OCI-LY3 (cell line): Measurements from ENCODE around the gene GJD4.

ENCODE experiments used
- H2AFZ ChIP-seq: fragments of 200-600, 300-600 bp; shearing (Covaris generic); 2 replicates; pipeline ENCODE4 v1.6.0; 2014; ENCODE audit warnings: antibody characterized with exemption, low read depth, low read length
- H3K27ac ChIP-seq: fragments of 200-600, 300-600 bp; sonication (generic); 2 replicates; pipeline ENCODE4 v1.5.1; 2014; ENCODE audit warnings: mild to moderate bottlenecking, low read length, moderate library complexity, mixed read lengths
- H3K27me3 ChIP-seq: fragments of 200-600, 300-600 bp; sonication (generic); 2 replicates; pipeline ENCODE4 v1.6.1; 2014; ENCODE audit warnings: low read depth, low read length, mixed read lengths
- H3K36me3 ChIP-seq: fragments of 200-600, 300-600 bp; sonication (generic); replicated peaks from 2 replicates; pipeline ENCODE3; 2014; ENCODE audit warnings: low read depth, low read length, mixed read lengths
- H3K4me1 ChIP-seq: fragments of 300-600, 200-600 bp; sonication (generic); 2 replicates; pipeline ENCODE4 v1.6.1; 2014; ENCODE audit warnings: low read length, mixed read lengths
- H3K4me2 ChIP-seq: fragments of 200-600, 300-600 bp; sonication (generic); 2 replicates; pipeline ENCODE4 v1.6.1; 2014; ENCODE audit warnings: low read length, mixed read lengths
- H3K4me3 ChIP-seq: fragments of 300-600, 200-600 bp; sonication (generic); 2 replicates; pipeline ENCODE4 v1.5.1; 2014; ENCODE audit warnings: antibody characterized with exemption, mild to moderate bottlenecking, low read length, moderate library complexity
- H3K79me2 ChIP-seq: fragments of 300-600, 200-600 bp; shearing (Covaris generic); 2 replicates; pipeline ENCODE4 v1.6.1; 2014; ENCODE audit warnings: mild to moderate bottlenecking, low read length, mixed read lengths
- H3K9ac ChIP-seq: fragments of 300-600, 200-600 bp; shearing (Covaris generic); 2 replicates; pipeline ENCODE4 v1.6.0; 2014; ENCODE audit warnings: mild to moderate bottlenecking, low read length, moderate library complexity
- H3K9me3 ChIP-seq: fragments of 200-600, 300-600 bp; shearing (Covaris generic); 2 replicates; pipeline ENCODE4 v1.6.1; 2014; ENCODE audit warnings: low read length, mixed read lengths; ENCODE audit not compliant: insufficient read depth
- H4K20me1 ChIP-seq: fragments of 200-600, 300-600 bp; sonication (generic); 2 replicates; pipeline ENCODE4 v1.6.1; 2016; ENCODE audit warnings: low read length, mixed read lengths; ENCODE audit not compliant: insufficient read depth
- EZH2phosphoT487 ChIP-seq: fragments of 200-600 bp; shearing (Covaris generic); IDR thresholded peaks from 2 replicates; pipeline ENCODE4 v1.6.1; 2018; ENCODE audit warnings: antibody characterized with exemption, mixed run types, low read depth
- TF ChIP-seq, protein P1 (sequence below): fragments of 200-600, 300-600 bp; sonication (generic); IDR thresholded peaks from 2 replicates; pipeline ENCODE4 v1.5.1; 2014; ENCODE audit warnings: antibody characterized with exemption, low read length, low read depth

Gene GJD4

DNA sequence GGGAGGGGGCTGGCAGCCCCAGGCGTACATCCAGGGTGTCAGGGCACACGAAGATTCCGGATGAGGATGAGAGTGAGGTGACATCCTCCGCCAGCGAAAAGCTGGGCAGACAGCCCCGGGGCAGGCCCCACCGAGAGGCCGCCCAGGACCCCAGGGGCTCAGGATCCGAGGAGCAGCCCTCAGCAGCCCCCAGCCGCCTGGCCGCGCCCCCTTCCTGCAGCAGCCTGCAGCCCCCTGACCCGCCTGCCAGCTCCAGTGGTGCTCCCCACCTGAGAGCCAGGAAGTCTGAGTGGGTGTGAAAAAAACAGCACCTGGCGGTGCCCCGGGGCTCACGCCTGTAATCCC, 3.2 kb downstream of the GJD4 start:
- Histone ChIP-seq H3K36me3 (no peaks in the 10 kb centered on the region), H3K4me2 (no peak overlapping the region), H4K20me1 (no peaks in the 10 kb centered on the region), H3K9ac (no peak overlapping the region), H3K4me1 (no peaks in the 10 kb centered on the region), H3K27ac (no peak overlapping the region), H3K79me2 (no peaks in the 10 kb centered on the region), H3K9me3 (no peaks in the 10 kb centered on the region), H2AFZ (no peak overlapping the region), H3K4me3 (no peak overlapping the region), H3K27me3 (no peaks in the 10 kb centered on the region)
- no peak for TF ChIP-seq EZH2phosphoT487
- TF ChIP-seq, protein P1, sequence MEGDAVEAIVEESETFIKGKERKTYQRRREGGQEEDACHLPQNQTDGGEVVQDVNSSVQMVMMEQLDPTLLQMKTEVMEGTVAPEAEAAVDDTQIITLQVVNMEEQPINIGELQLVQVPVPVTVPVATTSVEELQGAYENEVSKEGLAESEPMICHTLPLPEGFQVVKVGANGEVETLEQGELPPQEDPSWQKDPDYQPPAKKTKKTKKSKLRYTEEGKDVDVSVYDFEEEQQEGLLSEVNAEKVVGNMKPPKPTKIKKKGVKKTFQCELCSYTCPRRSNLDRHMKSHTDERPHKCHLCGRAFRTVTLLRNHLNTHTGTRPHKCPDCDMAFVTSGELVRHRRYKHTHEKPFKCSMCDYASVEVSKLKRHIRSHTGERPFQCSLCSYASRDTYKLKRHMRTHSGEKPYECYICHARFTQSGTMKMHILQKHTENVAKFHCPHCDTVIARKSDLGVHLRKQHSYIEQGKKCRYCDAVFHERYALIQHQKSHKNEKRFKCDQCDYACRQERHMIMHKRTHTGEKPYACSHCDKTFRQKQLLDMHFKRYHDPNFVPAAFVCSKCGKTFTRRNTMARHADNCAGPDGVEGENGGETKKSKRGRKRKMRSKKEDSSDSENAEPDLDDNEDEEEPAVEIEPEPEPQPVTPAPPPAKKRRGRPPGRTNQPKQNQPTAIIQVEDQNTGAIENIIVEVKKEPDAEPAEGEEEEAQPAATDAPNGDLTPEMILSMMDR, result no peak

- H3K27ac ChIP-seq, result no peak overlapping the region
- H4K20me1 ChIP-seq, result no peaks in the 10 kb centered on the region
- no peak overlapping the region for H3K4me2 ChIP-seq
These were observed 6.6 kb downstream of the GJD4 start for GRCh38 chr10:35611750-35612149.

GRCh38 chr10:35612385-35613106, 7.4 kb downstream of the GJD4 start:
- H2AFZ ChIP-seq, result no peak overlapping the region
- no peak overlapping the region for H3K4me2 ChIP-seq
- H3K79me2 ChIP-seq, result no peaks in the 10 kb centered on the region
- H3K9ac ChIP-seq, result no peak overlapping the region
- H3K27me3 ChIP-seq, result peaks cover 4% of the 10 kb centered on the region; the same call in 1 of the 2 replicates
- H3K27ac ChIP-seq, result no peak overlapping the region
- no peak for TF ChIP-seq EZH2phosphoT487
- TF ChIP-seq, protein P1, result no peak
- H3K4me1 ChIP-seq, result no peaks in the 10 kb centered on the region
- H4K20me1 ChIP-seq, result no peaks in the 10 kb centered on the region
- H3K4me3 ChIP-seq, result no peak overlapping the region
- H3K36me3 ChIP-seq, result no peaks in the 10 kb centered on the region
- no peaks in the 10 kb centered on the region for H3K9me3 ChIP-seq

More at GRCh38 chr10:35611750-35612149, 6.6 kb downstream of the GJD4 start:
- Histone ChIP-seq H2AFZ (no peak overlapping the region), H3K9ac (no peak overlapping the region), H3K4me3 (no peak overlapping the region), H3K79me2 (no peaks in the 10 kb centered on the region), H3K4me1 (no peaks in the 10 kb centered on the region), H3K27me3 (peaks cover 4% of the 10 kb centered on the region; the same call in 1 of the 2 replicates), H3K9me3 (no peaks in the 10 kb centered on the region), H3K36me3 (no peaks in the 10 kb centered on the region)
- TF ChIP-seq EZH2phosphoT487, result no peak
- TF ChIP-seq, protein P1, result no peak

GRCh38 chr10:35613107-35613440, 7.9 kb downstream of the GJD4 start:
- Histone ChIP-seq H2AFZ (no peak overlapping the region), H3K4me2 (no peak overlapping the region), H3K9ac (no peak overlapping the region), H3K27ac (no peak overlapping the region), H3K4me3 (no peak overlapping the region), H3K4me1 (no peaks in the 10 kb centered on the region), H3K79me2 (no peaks in the 10 kb centered on the region), H3K36me3 (no peaks in the 10 kb centered on the region), H3K27me3 (peaks cover 4% of the 10 kb centered on the region; the same call in 1 of the 2 replicates), H4K20me1 (no peaks in the 10 kb centered on the region), H3K9me3 (no peaks in the 10 kb centered on the region)
- no peak for TF ChIP-seq EZH2phosphoT487
- TF ChIP-seq, protein P1, result no peak
